ENCODE results near the gene OR14K1.
"Not testable (repeated sequence)": the region's sequence is repeated elsewhere in the genome, so short reads cannot be mapped to it uniquely, and the experiment has no call there.

The OR14K1 gene

DNA sequence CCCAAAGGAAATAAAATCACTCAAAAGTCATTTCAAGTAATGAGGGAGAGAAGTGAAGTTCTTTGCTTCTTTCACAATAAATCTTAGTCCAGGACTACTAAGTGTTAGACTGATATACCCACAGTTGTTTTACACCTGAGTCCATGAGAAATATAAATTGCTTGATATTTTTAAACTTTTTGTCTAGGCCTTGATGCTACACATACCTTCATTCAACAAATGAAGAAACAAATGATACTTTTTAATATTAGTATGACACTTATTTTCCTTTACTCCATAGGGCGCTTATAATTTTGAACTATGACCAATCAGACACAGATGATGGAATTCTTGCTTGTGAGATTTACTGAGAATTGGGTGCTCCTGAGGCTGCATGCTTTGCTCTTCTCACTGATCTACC lies at the start of gene OR14K1:
Gene OR14K1 (plus strand): TSS at position 301 of the 400 bp plus-strand sequence. CDS start 0 bp downstream, at position 301.
- no peak for DNase-seq (ENCODE audit: low read depth)

GRCh38 chr1:247701338-247701737 lies 37.1 kb upstream of the OR14K1 start:
- no peak for DNase-seq (ENCODE audit: low read depth)

DNA sequence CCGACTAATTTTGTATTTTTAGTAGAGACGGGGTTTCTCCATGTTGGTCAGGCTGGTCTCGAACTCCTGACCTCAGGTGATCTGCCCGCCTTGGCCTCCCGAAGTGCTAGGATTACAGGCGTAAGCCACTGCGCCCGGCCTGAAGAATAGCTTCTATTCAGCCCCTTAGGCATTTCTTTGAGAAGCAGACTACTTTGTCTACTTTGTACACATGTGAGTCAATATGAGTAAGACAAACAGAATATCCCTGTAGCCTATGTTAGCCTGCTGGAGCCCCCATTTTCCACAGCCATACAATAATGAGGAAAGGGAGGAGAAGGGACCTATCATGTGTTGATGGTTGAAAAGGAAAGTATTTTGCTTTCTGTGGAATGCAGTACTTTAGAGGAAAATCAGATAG lies 27.7 kb upstream of the OR14K1 start:
- not testable (repeated sequence) for DNase-seq (ENCODE audit: low read depth)

- no peak for DNase-seq (ENCODE audit: low read depth)
These were observed 24.7 kb upstream of the OR14K1 start for GRCh38 chr1:247713753-247714152.

- DNase-seq (ENCODE audit: low read depth) = no peak
These were observed 21.9 kb upstream of the OR14K1 start, which contains the start of gene OR6F1 for GRCh38 chr1:247716546-247716945. Gene OR6F1, minus strand, starts transcription at chr1:247716646. Its CDS starts 3,891 bp downstream, at chr1:247712755.

- DNase-seq (ENCODE audit: low read depth) = no peak
These were observed 17.2 kb upstream of the OR14K1 start for GRCh38 chr1:247721222-247721621.

DNA sequence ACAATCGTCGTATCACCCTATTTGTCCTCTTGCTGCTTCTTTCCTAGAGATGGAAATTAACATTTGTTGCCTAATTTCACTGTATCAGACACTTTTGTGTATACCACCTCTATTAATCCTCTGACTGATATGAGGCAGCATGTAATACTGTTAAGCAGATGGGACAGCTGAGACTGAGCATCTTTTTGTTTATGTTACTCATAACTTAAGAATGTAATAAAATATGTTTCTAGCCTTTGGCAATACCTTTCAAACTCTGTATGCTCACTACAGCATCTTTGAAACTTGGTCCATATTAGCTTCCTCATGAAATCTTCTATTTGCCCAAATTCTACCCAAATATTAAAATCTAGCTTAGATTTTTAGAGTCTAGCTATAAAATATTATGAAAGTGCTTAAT lies 2.3 kb downstream of the OR14K1 start:
- DNase-seq (ENCODE audit: low read depth) = no peak

GRCh38 chr1:247741756-247742155 lies 3.3 kb downstream of the OR14K1 start:
- no peak for DNase-seq (ENCODE audit: low read depth)

DNA sequence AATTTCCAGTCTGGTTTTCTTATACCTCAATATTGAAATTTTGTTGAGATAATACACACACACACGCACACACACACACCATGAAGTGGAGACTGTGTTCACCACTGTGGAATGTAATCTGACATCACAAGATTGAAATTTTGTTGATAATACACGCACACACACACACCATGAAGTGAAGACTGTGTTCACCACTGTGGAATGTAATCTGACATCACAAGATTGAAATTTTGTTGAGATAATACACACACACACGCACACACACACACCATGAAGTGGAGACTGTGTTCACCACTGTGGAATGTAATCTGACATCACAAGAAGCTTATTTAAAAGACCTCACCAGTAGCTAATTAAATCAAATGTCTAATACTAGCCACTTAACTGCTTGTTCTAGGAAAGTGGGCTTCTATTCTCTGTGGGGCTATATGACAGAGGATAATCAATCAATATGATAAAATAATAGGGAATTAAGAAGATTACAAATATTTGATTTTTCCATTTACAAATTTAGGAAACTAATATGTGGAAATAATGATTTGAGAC lies 3.9 kb downstream of the OR14K1 start:
- not testable (repeated sequence) for DNase-seq (ENCODE audit: low read depth)

DNA sequence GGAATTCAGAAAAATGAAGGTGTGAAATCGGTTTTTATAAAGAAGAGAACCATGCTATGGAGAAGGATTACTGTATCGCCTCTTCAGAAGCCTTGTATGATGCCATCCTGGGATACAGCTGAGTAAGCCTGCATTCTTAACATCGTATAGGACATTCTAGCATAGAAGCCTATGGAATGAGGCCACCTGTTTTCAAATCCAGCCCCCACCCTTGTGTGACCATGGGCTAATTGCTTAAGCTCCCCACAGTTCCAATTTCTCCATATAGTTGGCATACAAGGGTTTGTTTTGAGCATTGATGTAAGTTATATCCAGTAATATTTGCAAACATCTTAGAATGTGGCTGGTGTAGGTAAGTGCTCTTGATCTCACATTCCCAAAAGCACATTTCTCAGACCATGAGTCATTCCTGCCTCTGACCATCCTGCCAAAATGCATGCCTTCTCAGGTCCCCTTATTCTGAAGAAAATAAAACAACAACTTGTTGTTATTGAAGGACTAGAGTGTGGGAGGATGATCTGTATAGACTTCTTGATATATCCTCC lies 8.0 kb downstream of the OR14K1 start:
- no peak for DNase-seq (ENCODE audit: low read depth)

DNA sequence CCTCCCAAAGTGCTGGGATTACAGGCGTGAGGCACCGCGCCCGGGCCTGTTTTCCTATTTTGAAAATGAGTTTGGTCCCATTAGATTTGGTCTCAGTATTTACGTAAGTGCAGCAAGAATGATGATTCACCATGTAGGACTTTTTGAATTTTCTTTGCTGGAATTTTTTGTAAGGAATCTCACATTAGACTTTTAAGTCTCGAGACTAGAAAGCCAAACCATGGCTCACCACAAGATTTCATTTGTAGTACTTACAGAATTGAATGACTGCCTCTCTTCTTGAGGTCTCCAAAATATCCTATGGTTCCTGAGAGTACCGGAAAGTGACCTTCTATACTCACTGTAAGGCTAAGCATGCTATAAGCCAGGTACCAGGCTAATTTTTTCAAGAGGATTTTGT lies 9.2 kb downstream of the OR14K1 start:
- no peak for DNase-seq (ENCODE audit: low read depth)

- DNase-seq (ENCODE audit: low read depth) = no peak
These were observed 9.6 kb downstream of the OR14K1 start, which contains the start of gene OR14A2 for GRCh38 chr1:247748041-247748440. Gene OR14A2, minus strand, starts transcription at chr1:247748141.

DNA sequence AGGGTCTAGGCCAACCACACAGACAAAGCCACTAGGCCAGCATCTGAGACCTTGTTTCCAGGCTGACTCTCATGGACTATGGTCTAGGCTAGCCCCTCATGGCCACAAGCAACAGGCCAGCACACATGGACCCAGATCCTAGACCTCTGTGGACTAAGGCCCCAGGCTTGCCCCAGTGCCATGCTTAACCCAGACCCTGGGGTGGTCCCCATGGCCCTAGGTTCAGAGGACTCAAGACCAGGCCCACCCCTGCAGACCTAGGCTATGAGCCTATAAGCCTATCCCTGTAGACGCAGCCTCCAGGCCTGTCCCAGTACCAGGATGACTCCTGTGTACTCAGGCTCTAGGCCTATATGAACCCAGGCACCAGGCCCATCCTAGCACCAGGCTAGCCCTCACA lies 11.5 kb downstream of the OR14K1 start:
- no peak for DNase-seq (ENCODE audit: low read depth)

GRCh38 chr1:247754311-247754710 lies 15.9 kb downstream of the OR14K1 start:
- not testable (repeated sequence) for DNase-seq (ENCODE audit: low read depth)

DNA sequence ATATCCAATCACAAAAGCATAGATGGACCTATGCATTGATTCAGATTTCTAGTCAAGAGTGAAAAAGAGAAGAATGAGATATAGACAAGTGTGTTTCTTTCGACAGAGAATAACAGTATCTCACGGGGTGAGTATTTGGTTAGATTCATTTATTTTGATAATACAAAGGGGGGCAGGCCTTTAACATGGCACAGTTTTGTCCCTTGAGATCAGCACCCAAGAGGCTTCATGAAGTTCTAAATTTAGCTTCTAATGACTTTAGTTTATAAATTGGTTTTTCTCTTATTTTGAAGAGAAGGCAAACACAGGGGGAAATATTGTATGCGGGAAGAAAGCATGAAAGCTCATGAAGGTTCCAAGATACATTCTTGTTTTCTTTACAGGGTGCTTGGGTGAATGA lies 22.0 kb downstream of the OR14K1 start, which contains the start of gene OR1C1:
Gene OR1C1 (minus strand): TSS at position 101 of the 400 bp plus-strand sequence. CDS start 2,150 bp downstream, outside the sequence.
- DNase-seq (ENCODE audit: low read depth) = no peak

DNA sequence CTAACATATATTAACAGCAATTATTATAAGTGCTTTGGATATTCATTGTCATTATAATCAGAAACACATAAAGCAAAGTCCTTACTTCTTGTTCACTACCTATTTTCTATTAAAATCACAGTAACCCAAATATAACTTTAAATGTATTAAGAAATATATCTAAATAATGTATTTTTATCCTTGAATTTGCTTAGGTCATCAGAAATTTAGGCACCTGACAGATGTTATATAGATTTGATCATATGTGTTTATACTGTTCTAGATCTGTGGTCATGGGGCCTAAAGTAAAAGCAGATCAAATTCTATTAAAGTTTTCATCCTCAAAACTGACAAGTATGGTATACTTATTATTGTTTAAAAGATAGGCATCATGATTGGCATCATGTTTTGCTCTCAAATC lies 31.2 kb downstream of the OR14K1 start:
- no peak for DNase-seq (ENCODE audit: low read depth)

All from GM04503 (cell line).